Activated CD4-positive, alpha-beta T cell treated with anti-CD3 and anti-CD28 coated beads for 48 hours (primary cell): ENCODE results near the gene SLC37A3.
"Not testable (repeated sequence)": the region's sequence is repeated elsewhere in the genome, so short reads cannot be mapped to it uniquely, and the experiment has no call there.

Source experiments
- DNase-seq: peaks from one replicate; pipeline ENCODE4 v3.0.0-alpha.2; 2020

Gene SLC37A3

GRCh38 chr7:140397784-140398750, at the start of gene SLC37A3:
Gene SLC37A3 (minus strand): TSS chr7:140398530. CDS start chr7:140382526, 16,004 bp downstream.
- peak; percentile 93 for DNase-seq

GRCh38 chr7:140447841-140448240, 49.5 kb upstream of the SLC37A3 start:
- no peak for DNase-seq

- no peak for DNase-seq
Observed at GRCh38 chr7:140446467-140446866, 48.1 kb upstream of the SLC37A3 start.

- DNase-seq, result no peak
Observed at GRCh38 chr7:140441519-140441918, 43.2 kb upstream of the SLC37A3 start.

GRCh38 chr7:140440593-140440992, 42.3 kb upstream of the SLC37A3 start:
- DNase-seq, result no peak

- no peak for DNase-seq
Observed at GRCh38 chr7:140439359-140439758, 41.0 kb upstream of the SLC37A3 start.

GRCh38 chr7:140435252-140435895, 37.0 kb upstream of the SLC37A3 start:
- no peak for DNase-seq

GRCh38 chr7:140433396-140433795, 35.1 kb upstream of the SLC37A3 start:
- DNase-seq, result no peak

GRCh38 chr7:140426130-140426529, 27.8 kb upstream of the SLC37A3 start:
- DNase-seq, result no peak

GRCh38 chr7:140425718-140426117, 27.4 kb upstream of the SLC37A3 start:
- DNase-seq, result no peak

- no peak for DNase-seq
Observed at GRCh38 chr7:140423501-140423900, 25.2 kb upstream of the SLC37A3 start.

- DNase-seq, result no peak
Observed at GRCh38 chr7:140421521-140421920, 23.2 kb upstream of the SLC37A3 start.

- no peak for DNase-seq
Observed at GRCh38 chr7:140418653-140419052, 20.3 kb upstream of the SLC37A3 start.

GRCh38 chr7:140418156-140418472, 19.8 kb upstream of the SLC37A3 start:
- DNase-seq, result not testable (repeated sequence)

GRCh38 chr7:140417456-140418155, 19.3 kb upstream of the SLC37A3 start:
- no peak for DNase-seq

GRCh38 chr7:140416560-140416959, 18.2 kb upstream of the SLC37A3 start:
- DNase-seq, result no peak

- DNase-seq, result not testable (repeated sequence)
Observed at GRCh38 chr7:140415816-140416215, 17.5 kb upstream of the SLC37A3 start.

GRCh38 chr7:140415361-140415760, 17.0 kb upstream of the SLC37A3 start:
- DNase-seq, result no peak

GRCh38 chr7:140404565-140405065, 6.3 kb upstream of the SLC37A3 start:
- DNase-seq, result no peak

GRCh38 chr7:140403878-140404564, 5.7 kb upstream of the SLC37A3 start, which contains the start of gene RAB19:
Gene RAB19 (plus strand): TSS chr7:140404058. CDS start chr7:140407647, 3,589 bp downstream.
- peak; percentile 53 for DNase-seq

- DNase-seq, result no peak
Observed at GRCh38 chr7:140402178-140402835, 4.0 kb upstream of the SLC37A3 start.

GRCh38 chr7:140400381-140400780, 2.1 kb upstream of the SLC37A3 start:
- DNase-seq, result no peak
